Measurements from ENCODE around the gene HSP90AB1. TPM values are rescaled to one million over a fixed set of nuclear protein-coding genes. Genes with fewer than 3 reads are reported as not detected.

HSP90AB1 gene
- total and polyA plus RNA-seq, 9 of the 15 experiments (the other 6 are each of a cell fraction or from before 2014, with no cell fraction given) = 1,780 to 3,358 (median 2,262) TPM

- CTCF ChIA-PET (ENCODE audit: low intra/inter-chr PET ratio) = no interaction called here
- H3K4me3 ChIP-seq = no peak overlapping the region
- ATAC-seq (no peak), DNase-seq (ENCODE audit: extremely low read depth in 1 of 4, low spot score in 3 of 4) (no peak), FAIRE-seq (no peak)
- WGBS (ENCODE audit: insufficient coverage, low coverage, missing lambda C conversion rate) = 75% methylated on average over 5 of the region's 5 CpGs
- no peaks in the 10 kb centered on the region for H3K27me3 ChIP-seq (ENCODE audit: control insufficient read depth in 2 of 2, insufficient read depth in 2 of 2, low read length in 2 of 2)
- H3K9ac ChIP-seq (ENCODE audit: insufficient read depth in 1 of 2, low read depth in 2 of 2, low read length in 2 of 2) = no peak overlapping the region; a peak in 1 of 4 replicates
- intact Hi-C loops (cut with micrococcal nuclease) = loop anchor here (10.0 kb wide), 1 partner anchor 594 kb away; the partner anchor contains the start of gene MAD2L1BP
- BruUV-seq (replicated peaks) = no TSS peak
- H3K4me2 ChIP-seq (ENCODE audit: insufficient read depth, low read length) = no peak overlapping the region
- peaks cover 69% of the 10 kb centered on the region for H3K36me3 ChIP-seq (ENCODE audit: control insufficient read depth, insufficient read depth, low read length)
- peaks cover 49% of the 10 kb centered on the region for H3K79me2 ChIP-seq (ENCODE audit: control insufficient read depth, insufficient read depth, low read length)
- H2AFZ ChIP-seq (ENCODE audit: low read depth, low read length) = no peak overlapping the region
- peaks cover 6% of the 10 kb centered on the region for H3K9me1 ChIP-seq (ENCODE audit: control insufficient read depth, insufficient read depth, low read length)
- no peak overlapping the region for H3K27ac ChIP-seq (ENCODE audit: extremely low read depth, low read depth, low read length)
- POLR2A ChIA-PET = interaction anchor here (6.5 kb wide), 1 partner anchor 18 kb away, joined by 104 read pairs; the partner anchor contains the start of gene HSP90AB1
- in situ Hi-C loops (cut with MboI) = no loop called here
- H3K4me1 ChIP-seq (replicated peaks in 1 of 2; ENCODE audit: control insufficient read depth in 2 of 2, insufficient read depth in 2 of 2, low read length in 2 of 2) = peaks cover 40 to 64% of the 10 kb centered on the region in 2 experiments
- H4K20me1 ChIP-seq (replicated peaks; ENCODE audit: control insufficient read depth, insufficient read depth, low read length) = peaks cover 3% of the 10 kb centered on the region; the same call in 1 of the 2 replicates
- no peaks in the 10 kb centered on the region for H3K9me3 ChIP-seq (replicated peaks; ENCODE audit: control insufficient read depth, insufficient read depth, low read depth, low read length)
- no peak for TF ChIP-seq ZNF407 (IDR thresholded peaks at IDR 0.05; ENCODE audit: low read depth)
- TF ChIP-seq ZNF146 (CRISPR knock-in tag; IDR thresholded peaks at IDR 0.05; ENCODE audit: unreplicated experiment) = no peak
- TF ChIP-seq MTA2 (IDR thresholded peaks at IDR 0.05; ENCODE audit: low read depth) = no peak
- TF ChIP-seq ELF4 (CRISPR knock-in tag; IDR thresholded peaks at IDR 0.05) = no peak
- TF ChIP-seq C11orf30 (IDR thresholded peaks at IDR 0.05; ENCODE audit: low read depth) = no peak
- no peak for TF ChIP-seq EZH2 (IDR thresholded peaks at IDR 0.05; ENCODE audit: borderline replicate concordance, low read depth, low read length)
- TF ChIP-seq ZNF518B (CRISPR knock-in tag; IDR thresholded peaks at IDR 0.05) = no peak
- TF ChIP-seq MLLT1 (IDR thresholded peaks at IDR 0.05) = no peak
- no peak for TF ChIP-seq HIVEP1 (CRISPR knock-in tag; IDR thresholded peaks at IDR 0.05)
Observed at GRCh38 chr6:44228836-44229235, 18.1 kb upstream of the HSP90AB1 start.

Measured in K562 (cell line).